ENCODE measurements around the gene SPAG4.

The SPAG4 gene, protein sequence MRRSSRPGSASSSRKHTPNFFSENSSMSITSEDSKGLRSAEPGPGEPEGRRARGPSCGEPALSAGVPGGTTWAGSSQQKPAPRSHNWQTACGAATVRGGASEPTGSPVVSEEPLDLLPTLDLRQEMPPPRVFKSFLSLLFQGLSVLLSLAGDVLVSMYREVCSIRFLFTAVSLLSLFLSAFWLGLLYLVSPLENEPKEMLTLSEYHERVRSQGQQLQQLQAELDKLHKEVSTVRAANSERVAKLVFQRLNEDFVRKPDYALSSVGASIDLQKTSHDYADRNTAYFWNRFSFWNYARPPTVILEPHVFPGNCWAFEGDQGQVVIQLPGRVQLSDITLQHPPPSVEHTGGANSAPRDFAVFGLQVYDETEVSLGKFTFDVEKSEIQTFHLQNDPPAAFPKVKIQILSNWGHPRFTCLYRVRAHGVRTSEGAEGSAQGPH

GRCh38 chr20:35615667-35616464, at the start of gene SPAG4:
SPAG4 (plus strand) TSS chr20:35615829; CDS start chr20:35616004, 175 bp downstream.
- peak; percentile 100 for DNase-seq

GRCh38 chr20:35568645-35569044, 47.0 kb upstream of the SPAG4 start:
- DNase-seq: no peak

GRCh38 chr20:35571555-35571954, 44.1 kb upstream of the SPAG4 start:
- DNase-seq: no peak

DNA sequence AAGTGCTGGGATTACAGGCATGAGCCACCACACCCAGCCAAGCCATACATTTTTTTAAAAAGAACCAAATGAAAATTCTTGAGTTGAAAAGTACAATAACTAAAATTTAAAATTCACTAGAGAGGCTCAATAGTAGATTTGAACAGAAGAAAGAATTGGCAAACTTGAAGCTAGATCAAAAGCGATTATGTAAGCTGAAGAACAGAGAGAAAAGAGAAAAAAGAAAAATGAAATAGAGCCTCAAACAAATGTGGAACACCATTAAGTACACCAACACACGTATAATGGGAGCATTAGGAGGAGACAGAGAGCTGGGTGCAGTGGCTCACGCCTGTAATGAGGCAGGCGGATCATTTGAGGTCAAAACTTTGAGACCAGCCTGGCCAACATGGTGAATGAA, 42.8 kb upstream of the SPAG4 start:
- DNase-seq: no peak

GRCh38 chr20:35575958-35576357, 39.7 kb upstream of the SPAG4 start:
- DNase-seq: no peak

DNA sequence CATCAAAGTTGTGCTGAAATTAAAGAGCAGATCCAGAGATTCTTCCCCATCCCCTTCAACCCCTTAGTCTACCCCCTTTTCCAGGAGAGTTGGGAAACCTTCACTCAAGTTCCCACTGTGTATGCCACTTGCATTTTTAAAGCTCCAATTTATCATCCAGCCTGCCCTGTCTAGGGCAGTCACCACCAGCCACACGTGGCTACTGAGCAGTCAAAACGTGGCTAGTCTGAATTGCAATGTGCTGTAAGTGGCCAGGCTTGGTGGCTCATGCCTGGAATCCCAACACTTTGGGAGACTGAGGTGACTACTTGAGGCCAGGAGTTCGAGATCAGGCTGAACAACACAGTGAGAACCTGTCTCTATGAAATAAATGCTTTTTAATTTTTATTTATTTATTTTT, 38.8 kb upstream of the SPAG4 start:
- DNase-seq: no peak

- no peak for DNase-seq
Observed at GRCh38 chr20:35578469-35578868, 37.2 kb upstream of the SPAG4 start.

GRCh38 chr20:35579196-35579595, 36.4 kb upstream of the SPAG4 start:
- no peak for DNase-seq

DNA sequence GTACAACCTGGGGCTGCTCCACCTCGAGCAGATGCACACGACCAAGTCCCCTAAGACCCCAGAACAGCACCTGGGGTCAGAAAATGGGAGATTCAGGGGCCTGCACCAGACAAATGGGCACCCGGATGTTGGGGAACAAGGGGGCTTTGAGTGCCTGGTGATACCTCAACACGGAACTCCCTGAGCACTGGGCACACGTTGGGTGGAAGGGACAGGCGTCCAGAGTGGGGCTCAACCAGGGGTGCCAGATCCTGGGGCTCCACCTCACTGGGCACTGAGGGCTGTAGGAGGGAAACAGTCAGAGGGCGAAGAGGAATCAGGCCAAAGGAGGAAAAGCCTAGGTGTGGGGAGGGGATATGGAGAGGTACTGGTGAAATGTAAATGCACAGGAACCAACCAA, 33.5 kb upstream of the SPAG4 start:
- DNase-seq: no peak

GRCh38 chr20:35582741-35583404, 32.8 kb upstream of the SPAG4 start:
- no peak for DNase-seq

DNA sequence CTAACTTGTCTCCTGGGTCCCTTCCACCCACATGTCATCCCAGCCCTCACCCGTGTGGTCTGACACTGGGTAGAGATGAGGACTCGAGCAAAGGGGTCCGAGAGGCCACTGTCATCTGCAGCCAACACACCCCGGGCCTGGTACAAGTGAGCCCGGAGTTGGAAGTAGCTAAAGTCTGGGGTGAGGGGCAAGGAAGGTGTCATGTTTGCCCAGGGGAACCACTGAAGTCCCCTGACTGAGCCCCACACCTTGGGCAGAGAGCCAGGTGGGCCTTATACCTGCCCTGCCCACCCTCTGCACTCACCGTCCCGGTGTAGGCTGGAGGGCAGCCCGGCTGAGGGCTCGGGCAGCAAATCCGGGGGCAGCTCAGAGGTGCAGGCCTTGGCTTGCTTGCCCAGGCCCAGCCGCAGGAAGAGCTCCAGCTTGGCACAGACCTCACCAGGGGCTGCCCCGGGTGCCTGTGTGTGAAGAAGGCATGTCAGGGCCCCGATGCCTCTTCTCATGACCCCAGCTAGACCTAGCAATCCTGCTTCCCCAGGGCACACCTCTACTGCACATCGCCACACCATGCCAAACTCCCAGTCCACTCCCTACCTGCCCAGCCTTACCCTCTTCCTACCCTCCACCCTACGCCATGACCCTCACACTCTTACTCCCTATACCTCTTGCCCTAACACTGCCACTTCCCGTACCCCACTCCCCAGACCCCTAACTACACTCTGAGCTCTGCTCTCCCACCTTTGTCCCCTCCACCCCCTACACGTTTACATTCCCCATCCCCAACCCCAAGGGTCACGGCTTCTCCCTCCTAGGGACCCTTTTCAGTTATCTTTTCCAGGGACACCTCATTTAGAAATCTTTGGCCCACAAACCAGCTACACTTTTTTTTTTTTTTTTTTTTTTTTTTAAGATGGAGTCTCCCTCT, 31.7 kb upstream of the SPAG4 start:
- DNase-seq: no peak

DNA sequence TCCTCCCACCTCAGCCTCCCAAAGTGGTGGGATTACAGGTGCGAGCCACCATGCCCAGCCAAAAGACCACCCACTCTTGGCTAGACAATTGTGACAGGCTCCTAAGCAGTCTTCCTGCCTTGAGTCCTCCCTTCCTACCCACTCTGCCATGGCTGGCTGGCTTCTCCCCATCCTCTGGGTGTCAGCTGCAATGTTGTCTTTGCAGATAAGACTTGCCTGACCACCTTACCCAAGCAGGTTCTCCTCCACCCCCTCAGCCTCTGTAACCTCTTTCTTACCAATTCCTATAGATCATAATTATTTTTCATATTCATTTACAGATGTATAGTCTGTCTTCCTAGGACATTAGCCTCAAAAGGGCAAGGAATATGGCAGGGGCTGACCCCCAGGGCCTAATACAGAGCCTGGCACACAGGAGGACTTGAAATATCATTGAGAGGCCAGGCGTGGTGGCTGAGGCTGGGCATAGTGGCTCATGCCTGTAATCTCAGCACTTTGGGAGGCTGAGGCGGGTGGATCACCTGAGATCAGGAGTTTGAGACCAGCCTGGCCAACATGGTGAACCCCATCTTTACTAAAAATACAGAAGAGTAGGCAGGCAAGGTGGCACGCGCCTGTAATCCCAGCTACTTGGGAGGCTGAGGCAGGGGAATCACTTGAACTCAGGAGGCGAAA, 28.7 kb upstream of the SPAG4 start:
- DNase-seq: no peak

DNA sequence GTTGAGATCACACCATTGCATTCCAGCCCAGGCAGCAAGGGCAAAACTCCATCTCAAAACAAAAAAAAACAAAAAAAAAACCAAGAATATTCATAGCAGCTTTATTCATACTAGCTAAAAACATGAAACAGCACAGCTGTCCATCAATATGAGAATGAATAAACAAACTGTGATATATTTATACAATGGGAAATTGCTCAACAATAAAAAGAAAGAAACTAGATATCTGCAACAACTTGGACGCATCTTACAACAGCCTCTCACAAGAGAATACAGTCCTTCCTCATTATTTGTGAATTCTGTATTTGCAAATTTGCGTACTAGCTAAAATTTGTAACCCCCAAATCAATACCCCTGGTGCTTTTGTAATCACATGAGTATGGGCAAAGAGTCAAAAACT, 28.2 kb upstream of the SPAG4 start:
- DNase-seq: no peak

DNA sequence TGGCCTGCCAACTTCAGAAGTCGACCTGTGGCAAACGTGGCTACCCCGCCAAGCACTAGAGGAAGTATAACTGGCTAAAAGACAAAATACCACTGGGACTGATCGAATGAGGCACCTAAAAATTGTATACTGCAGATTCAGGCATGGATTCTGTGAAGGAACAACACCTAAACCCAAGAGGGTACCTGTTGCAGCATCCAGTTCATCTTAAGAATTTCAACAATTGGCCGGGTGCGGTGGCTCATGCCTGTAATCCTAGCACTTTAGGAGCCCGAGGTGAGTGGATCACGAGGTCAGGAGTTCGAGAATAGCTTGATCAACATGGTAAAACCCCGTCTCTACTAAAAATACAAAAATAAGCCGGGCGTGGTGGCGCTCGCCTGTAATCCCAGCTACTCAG, 27.2 kb upstream of the SPAG4 start:
- no peak for DNase-seq

- no peak for DNase-seq
Observed at GRCh38 chr20:35592339-35592974, 23.2 kb upstream of the SPAG4 start.

GRCh38 chr20:35595456-35595855, 20.2 kb upstream of the SPAG4 start:
- DNase-seq: no peak

- DNase-seq: no peak
Observed at GRCh38 chr20:35595901-35596300, 19.7 kb upstream of the SPAG4 start.

GRCh38 chr20:35597186-35597585, 18.4 kb upstream of the SPAG4 start:
- no peak for DNase-seq

DNA sequence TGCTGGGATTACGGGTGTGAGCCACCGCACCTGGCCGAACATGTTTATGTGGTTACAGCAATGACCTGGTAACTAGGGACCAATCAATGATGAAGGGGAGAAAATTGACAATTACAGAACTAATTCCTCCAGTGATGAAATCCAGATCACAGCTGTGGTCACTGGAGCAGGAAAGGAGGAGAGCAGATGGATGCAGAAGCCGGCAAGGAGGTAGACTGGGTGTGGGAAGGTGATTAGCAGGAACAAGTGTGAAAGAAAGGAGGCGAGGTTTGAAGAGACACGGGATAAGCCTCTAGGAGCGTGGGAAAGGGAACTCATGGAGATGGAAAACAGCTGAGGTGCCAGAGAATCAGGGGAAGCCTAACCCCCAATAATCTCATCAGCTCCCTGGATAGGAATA, 17.2 kb upstream of the SPAG4 start:
- no peak for DNase-seq

- DNase-seq: no peak
Observed at GRCh38 chr20:35598899-35599775, 16.5 kb upstream of the SPAG4 start.
